Activated naive CD8-positive, alpha-beta T cell treated with anti-CD3 and anti-CD28 coated beads, Interleukin-2, amount 10 ng/mL, durations not matched to agents 7 days and 5 days (primary cell): ENCODE data around the gene MARK1. TPM values are rescaled to one million over a fixed set of nuclear protein-coding genes. Genes with fewer than 3 reads are reported as not detected.

Experiments used
- ATAC-seq: fragments of 150-1000 bp; cut with Tn5 transposase; one replicate; pipeline ENCODE4 v1.10.0; 2021; ENCODE audit warnings: low read depth, moderate library complexity
- POLR2A ChIA-PET: fragments of 350-600 bp; sonication (Branson Sonifier 250); formaldehyde crosslinking; loops from one replicate; lab custom pipeline; 2021; ENCODE audit warnings: antibody characterized with exemption; lab: Charles Lee
- DNase-seq: peaks from one replicate; pipeline ENCODE4 v3.0.0; 2021
- H3K27ac Mint-ChIP-seq: one replicate; pipeline ENCODE4 v1.8.0; 2022; ENCODE audit warnings: mild to moderate bottlenecking, mixed read lengths
- H3K27me3 Mint-ChIP-seq: one replicate; pipeline ENCODE4 v1.8.0; 2022; ENCODE audit warnings: mild to moderate bottlenecking, moderate library complexity, mixed read lengths
- H3K36me3 Mint-ChIP-seq: one replicate; pipeline ENCODE4 v1.8.0; 2021; ENCODE audit warnings: mild to moderate bottlenecking, mixed read lengths
- H3K4me1 Mint-ChIP-seq: one replicate; pipeline ENCODE4 v1.8.0; 2021; ENCODE audit warnings: mixed read lengths
- H3K4me3 Mint-ChIP-seq: one replicate; pipeline ENCODE4 v1.8.0; 2022; ENCODE audit warnings: mild to moderate bottlenecking, moderate library complexity, mixed read lengths
- H3K9me3 Mint-ChIP-seq: one replicate; pipeline ENCODE4 v1.8.0; 2021; ENCODE audit warnings: mixed read lengths
- total RNA-seq, 2 experiments: library from RNA; stranded (reverse); gene quantifications; one replicate each; pipeline ENCODE4 v1.2.3, GENCODE V29; 2021

MARK1 gene
- total RNA-seq, 2 experiments from 2014 or later: not detected

- H3K27me3 Mint-ChIP-seq: peaks cover 4% of the 10 kb centered on the region
- ATAC-seq: no peak
- POLR2A ChIA-PET: no interaction called here
Measured at GRCh38 chr1:220552672-220553260, 24.8 kb downstream of the MARK1 start.

GRCh38 chr1:220556641-220557040 is 28.7 kb downstream of the MARK1 start:
- no peak for ATAC-seq
- H3K9me3 Mint-ChIP-seq: no peaks in the 10 kb centered on the region

More at GRCh38 chr1:220552672-220553260, 24.8 kb downstream of the MARK1 start:
- no peak overlapping the region for H3K4me3 Mint-ChIP-seq
- no peak overlapping the region for H3K27ac Mint-ChIP-seq
- H3K36me3 Mint-ChIP-seq: no peaks in the 10 kb centered on the region
- H3K9me3 Mint-ChIP-seq: no peaks in the 10 kb centered on the region
- no peaks in the 10 kb centered on the region for H3K4me1 Mint-ChIP-seq
- DNase-seq: no peak

GRCh38 chr1:220563564-220563963 is 35.6 kb downstream of the MARK1 start:
- Mint-ChIP-seq H3K4me3 (no peak overlapping the region), H3K36me3 (no peaks in the 10 kb centered on the region), H3K4me1 (no peaks in the 10 kb centered on the region), H3K27me3 (no peaks in the 10 kb centered on the region), H3K9me3 (no peaks in the 10 kb centered on the region), H3K27ac (no peak overlapping the region)
- DNase-seq: no peak
- ATAC-seq: no peak
- POLR2A ChIA-PET: no interaction called here

More at GRCh38 chr1:220556641-220557040, 28.7 kb downstream of the MARK1 start:
- Mint-ChIP-seq H3K27me3 (peaks cover 2% of the 10 kb centered on the region), H3K27ac (no peak overlapping the region), H3K36me3 (no peaks in the 10 kb centered on the region), H3K4me1 (no peaks in the 10 kb centered on the region), H3K4me3 (no peak overlapping the region)
- DNase-seq: no peak
- POLR2A ChIA-PET: no interaction called here

- DNase-seq: no peak
- no peaks in the 10 kb centered on the region for H3K36me3 Mint-ChIP-seq
- H3K4me3 Mint-ChIP-seq: no peak overlapping the region
- no peaks in the 10 kb centered on the region for H3K4me1 Mint-ChIP-seq
- ATAC-seq: no peak
- no peaks in the 10 kb centered on the region for H3K9me3 Mint-ChIP-seq
- H3K27ac Mint-ChIP-seq: no peak overlapping the region
- H3K27me3 Mint-ChIP-seq: no peaks in the 10 kb centered on the region
- POLR2A ChIA-PET: no interaction called here
Measured at GRCh38 chr1:220564216-220564615, 36.3 kb downstream of the MARK1 start.

GRCh38 chr1:220565670-220566069 is 37.7 kb downstream of the MARK1 start:
- ATAC-seq (no peak), DNase-seq (no peak)
- no peaks in the 10 kb centered on the region for H3K4me1 Mint-ChIP-seq
- H3K27ac Mint-ChIP-seq: no peak overlapping the region
- no peaks in the 10 kb centered on the region for H3K36me3 Mint-ChIP-seq
- no peak overlapping the region for H3K4me3 Mint-ChIP-seq
- POLR2A ChIA-PET: no interaction called here
- H3K9me3 Mint-ChIP-seq: no peaks in the 10 kb centered on the region
- no peaks in the 10 kb centered on the region for H3K27me3 Mint-ChIP-seq

GRCh38 chr1:220566869-220567268 is 38.9 kb downstream of the MARK1 start:
- POLR2A ChIA-PET: no interaction called here
- ATAC-seq: no peak
- H3K36me3 Mint-ChIP-seq: no peaks in the 10 kb centered on the region

GRCh38 chr1:220572416-220572815 is 44.5 kb downstream of the MARK1 start:
- no peak overlapping the region for H3K4me3 Mint-ChIP-seq

More at GRCh38 chr1:220566869-220567268, 38.9 kb downstream of the MARK1 start:
- Mint-ChIP-seq H3K4me3 (no peak overlapping the region), H3K4me1 (no peaks in the 10 kb centered on the region), H3K27ac (no peak overlapping the region), H3K9me3 (no peaks in the 10 kb centered on the region), H3K27me3 (no peaks in the 10 kb centered on the region)
- no peak for DNase-seq

GRCh38 chr1:220573836-220574235 is 45.9 kb downstream of the MARK1 start:
- ATAC-seq (no peak), DNase-seq (no peak)
- Mint-ChIP-seq H3K27me3 (no peaks in the 10 kb centered on the region), H3K4me3 (no peak overlapping the region), H3K36me3 (no peaks in the 10 kb centered on the region), H3K27ac (no peak overlapping the region), H3K4me1 (no peaks in the 10 kb centered on the region), H3K9me3 (peaks cover 3% of the 10 kb centered on the region)
- POLR2A ChIA-PET: no interaction called here

More at GRCh38 chr1:220572416-220572815, 44.5 kb downstream of the MARK1 start:
- Mint-ChIP-seq H3K27me3 (no peaks in the 10 kb centered on the region), H3K36me3 (no peaks in the 10 kb centered on the region), H3K27ac (no peak overlapping the region), H3K4me1 (no peaks in the 10 kb centered on the region), H3K9me3 (peaks cover 3% of the 10 kb centered on the region)
- ATAC-seq: no peak
- POLR2A ChIA-PET: no interaction called here
- no peak for DNase-seq

GRCh38 chr1:220575718-220576497 is 48.0 kb downstream of the MARK1 start:
- no peak overlapping the region for H3K4me3 Mint-ChIP-seq
- no peaks in the 10 kb centered on the region for H3K27me3 Mint-ChIP-seq
- POLR2A ChIA-PET: no interaction called here

GRCh38 chr1:220577926-220578325 is 50.0 kb downstream of the MARK1 start:
- H3K4me3 Mint-ChIP-seq: no peak overlapping the region
- H3K4me1 Mint-ChIP-seq: no peaks in the 10 kb centered on the region
- H3K27me3 Mint-ChIP-seq: peaks cover 3% of the 10 kb centered on the region
- DNase-seq (no peak), ATAC-seq (no peak)
- no peaks in the 10 kb centered on the region for H3K36me3 Mint-ChIP-seq
- peaks cover 3% of the 10 kb centered on the region for H3K9me3 Mint-ChIP-seq
- H3K27ac Mint-ChIP-seq: no peak overlapping the region
- POLR2A ChIA-PET: no interaction called here

More at GRCh38 chr1:220575718-220576497, 48.0 kb downstream of the MARK1 start:
- Mint-ChIP-seq H3K9me3 (peaks cover 3% of the 10 kb centered on the region), H3K4me1 (no peaks in the 10 kb centered on the region), H3K27ac (no peak overlapping the region), H3K36me3 (no peaks in the 10 kb centered on the region)
- DNase-seq (no peak), ATAC-seq (no peak)

GRCh38 chr1:220579317-220579716 is 51.4 kb downstream of the MARK1 start:
- no peaks in the 10 kb centered on the region for H3K4me1 Mint-ChIP-seq
- no peak overlapping the region for H3K27ac Mint-ChIP-seq
- H3K36me3 Mint-ChIP-seq: no peaks in the 10 kb centered on the region
- DNase-seq: no peak
- peaks cover 3% of the 10 kb centered on the region for H3K9me3 Mint-ChIP-seq
- POLR2A ChIA-PET: no interaction called here
- ATAC-seq: no peak
- no peak overlapping the region for H3K4me3 Mint-ChIP-seq
- H3K27me3 Mint-ChIP-seq: peaks cover 5% of the 10 kb centered on the region

GRCh38 chr1:220592714-220593113 is 64.8 kb downstream of the MARK1 start:
- DNase-seq (no peak), ATAC-seq (no peak)
- POLR2A ChIA-PET: no interaction called here
- Mint-ChIP-seq H3K36me3 (no peaks in the 10 kb centered on the region), H3K27ac (no peak overlapping the region), H3K27me3 (no peaks in the 10 kb centered on the region), H3K9me3 (no peaks in the 10 kb centered on the region), H3K4me1 (no peaks in the 10 kb centered on the region), H3K4me3 (no peak overlapping the region)

- H3K9me3 Mint-ChIP-seq: no peaks in the 10 kb centered on the region
- no peaks in the 10 kb centered on the region for H3K27me3 Mint-ChIP-seq
- H3K27ac Mint-ChIP-seq: no peak overlapping the region
- no peak for ATAC-seq
- POLR2A ChIA-PET: no interaction called here
- no peaks in the 10 kb centered on the region for H3K4me1 Mint-ChIP-seq
- no peak for DNase-seq
- H3K36me3 Mint-ChIP-seq: no peaks in the 10 kb centered on the region
- no peak overlapping the region for H3K4me3 Mint-ChIP-seq
Measured at GRCh38 chr1:220594356-220594755, 66.4 kb downstream of the MARK1 start.

- POLR2A ChIA-PET: no interaction called here
- Mint-ChIP-seq H3K4me1 (no peaks in the 10 kb centered on the region), H3K4me3 (no peak overlapping the region), H3K9me3 (no peaks in the 10 kb centered on the region), H3K27me3 (no peaks in the 10 kb centered on the region), H3K36me3 (no peaks in the 10 kb centered on the region), H3K27ac (no peak overlapping the region)
- DNase-seq (no peak), ATAC-seq (no peak)
Measured at GRCh38 chr1:220595179-220595578, 67.2 kb downstream of the MARK1 start.
